HG03097 (cell line): ENCODE data around the gene NRG2.

Experiments
- ATAC-seq: cut with Tn5 transposase; IDR thresholded peaks from one replicate; pipeline ENCODE4 v1.9.1; 2021; ENCODE audit not compliant: unreplicated experiment, low FRiP score

Gene NRG2

GRCh38 chr5:139845846-139846681, 197.0 kb downstream of the NRG2 start:
- no peak for ATAC-seq

GRCh38 chr5:139844472-139845145, 198.5 kb downstream of the NRG2 start:
- no peak for ATAC-seq

GRCh38 chr5:139843991-139844390, 199.1 kb downstream of the NRG2 start:
- no peak for ATAC-seq

- no peak for ATAC-seq
These were observed 200.8 kb downstream of the NRG2 start for GRCh38 chr5:139842321-139842720.

- ATAC-seq, result no peak
These were observed 201.6 kb downstream of the NRG2 start for GRCh38 chr5:139841549-139841948.

GRCh38 chr5:139839918-139840317, 203.2 kb downstream of the NRG2 start:
- no peak for ATAC-seq

- ATAC-seq, result no peak
These were observed 203.8 kb downstream of the NRG2 start for GRCh38 chr5:139839232-139839815.

- ATAC-seq, result no peak
These were observed 204.5 kb downstream of the NRG2 start for GRCh38 chr5:139838381-139839197.

GRCh38 chr5:139837711-139838380, 205.3 kb downstream of the NRG2 start:
- no peak for ATAC-seq

GRCh38 chr5:139836469-139837208, 206.5 kb downstream of the NRG2 start:
- ATAC-seq, result no peak

- no peak for ATAC-seq
These were observed 207.4 kb downstream of the NRG2 start for GRCh38 chr5:139835656-139836055.

GRCh38 chr5:139833525-139833924, 209.6 kb downstream of the NRG2 start:
- no peak for ATAC-seq

GRCh38 chr5:139831624-139832023, 211.5 kb downstream of the NRG2 start:
- no peak for ATAC-seq

- no peak for ATAC-seq
These were observed 213.6 kb downstream of the NRG2 start for GRCh38 chr5:139829471-139829870.

- no peak for ATAC-seq
These were observed 214.7 kb downstream of the NRG2 start for GRCh38 chr5:139828207-139828895.

GRCh38 chr5:139825690-139826089, 217.4 kb downstream of the NRG2 start:
- ATAC-seq, result no peak

DNA sequence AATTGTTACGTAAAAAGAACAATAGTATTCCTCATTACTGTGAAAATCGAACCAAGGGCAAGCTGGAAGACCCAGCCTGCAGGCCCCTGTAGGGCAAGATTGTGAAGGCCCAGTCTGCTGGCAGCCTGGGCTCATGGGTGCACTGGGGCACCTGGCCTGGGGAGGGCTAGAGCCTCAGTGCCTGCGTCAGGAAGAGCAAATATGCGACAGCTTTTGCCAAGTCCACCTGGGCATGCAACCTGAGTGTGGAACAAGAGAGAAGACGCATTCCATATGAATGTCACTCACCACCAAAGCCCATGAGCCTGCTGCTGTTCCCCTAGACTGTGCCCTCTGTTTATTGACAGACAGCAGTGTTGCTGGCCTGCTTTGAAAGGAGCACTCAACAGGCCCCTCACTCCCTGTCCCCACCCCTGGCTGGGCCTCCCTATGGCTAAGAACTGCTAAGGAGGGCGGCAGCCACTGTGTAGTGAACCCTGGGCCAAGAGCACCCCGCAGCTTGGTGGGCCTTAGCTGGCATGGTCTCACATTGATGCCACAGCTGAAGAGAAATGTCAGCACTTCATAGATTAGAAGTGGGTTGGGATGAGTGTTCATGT, 219.2 kb downstream of the NRG2 start:
- no peak for ATAC-seq

DNA sequence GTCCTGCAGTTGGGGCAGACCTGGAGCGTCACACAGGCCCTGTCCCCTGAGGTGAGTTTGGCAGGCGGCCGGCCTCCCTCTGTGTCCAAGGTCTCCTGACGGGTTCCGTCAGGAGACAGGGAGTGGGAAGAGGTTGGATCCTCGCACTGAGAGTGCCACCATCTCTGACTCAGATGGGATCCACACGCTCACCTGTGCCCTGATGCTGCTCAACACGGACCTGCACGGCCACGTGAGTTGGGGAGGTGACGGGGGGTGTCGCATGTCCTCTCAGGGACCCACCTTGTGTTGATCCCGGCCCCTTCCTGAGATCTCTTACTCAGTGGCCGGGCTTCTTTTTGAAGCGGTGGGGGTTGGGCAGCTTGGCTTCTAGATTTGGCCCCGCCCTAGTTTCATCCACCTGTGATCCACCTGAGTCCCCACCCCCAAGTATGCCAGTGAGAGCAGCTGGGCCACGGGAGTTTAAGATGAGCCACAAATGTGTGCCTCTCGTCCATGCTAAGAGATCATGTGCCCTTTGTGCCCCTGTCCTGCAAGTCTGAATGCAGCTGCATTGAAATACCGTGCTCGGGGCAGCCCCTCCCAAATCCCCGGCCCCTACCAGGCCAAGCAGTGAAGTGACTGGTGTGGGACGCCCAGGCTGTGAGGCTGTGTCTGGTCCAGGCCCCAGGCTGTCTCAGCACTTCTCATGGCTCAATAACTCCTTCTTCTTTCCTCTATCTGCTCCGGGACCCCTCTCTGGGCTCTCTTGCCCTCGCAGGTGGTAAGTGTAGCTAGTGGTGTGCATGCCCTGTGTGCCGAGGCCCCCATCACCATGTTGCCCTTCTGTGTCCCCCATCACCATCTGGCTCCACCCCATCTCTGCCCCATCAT, 220.3 kb downstream of the NRG2 start:
- no peak for ATAC-seq
